NK-92 (cell line): ENCODE results near the gene PAX9.

Source experiments
- DNase-seq: peaks from one replicate; lab custom pipeline; 2025; ENCODE audit not compliant: unreplicated experiment; lab: John Stamatoyannopoulos, UW

Gene PAX9

DNA sequence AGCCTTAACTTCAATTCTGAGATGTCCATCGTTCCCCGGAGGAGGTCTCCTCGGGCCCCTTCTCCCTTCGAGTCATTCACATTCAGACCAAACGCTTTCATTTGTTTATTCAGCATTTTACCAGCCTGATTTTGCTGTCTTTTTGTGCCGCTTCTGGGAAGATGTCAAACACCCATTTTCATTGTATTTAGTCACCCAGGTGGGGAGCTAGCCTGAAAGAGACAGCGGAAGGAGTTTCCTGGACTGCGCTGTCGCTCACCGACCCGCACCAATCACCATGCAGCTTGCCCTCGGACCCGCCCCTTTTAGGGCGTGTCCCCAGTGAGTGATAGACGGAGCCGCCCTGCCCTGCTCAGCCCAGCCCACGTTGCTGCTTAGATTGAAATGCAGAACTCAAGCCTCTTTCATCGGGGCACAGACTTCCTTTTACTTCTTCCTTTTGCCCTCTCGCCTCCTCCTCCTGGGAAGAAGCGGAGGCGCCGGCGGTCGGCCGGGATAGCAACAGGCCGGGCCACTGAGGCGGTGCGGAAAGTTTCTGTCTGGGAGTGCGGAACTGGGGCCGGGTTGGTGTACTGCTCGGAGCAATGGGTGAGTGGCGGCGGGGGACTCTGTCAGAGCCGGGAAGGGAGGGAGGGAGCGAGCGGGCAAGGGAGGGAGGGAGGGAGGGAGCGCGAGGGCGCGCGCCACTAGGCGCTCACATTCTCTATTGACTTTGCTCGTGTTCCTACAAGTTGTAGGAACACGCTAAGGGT, at the start of gene PAX9:
Gene PAX9, plus strand, starts transcription at position 355 of the 752 bp plus-strand sequence. Its CDS starts 230 bp downstream, at position 585.
- no peak for DNase-seq

DNA sequence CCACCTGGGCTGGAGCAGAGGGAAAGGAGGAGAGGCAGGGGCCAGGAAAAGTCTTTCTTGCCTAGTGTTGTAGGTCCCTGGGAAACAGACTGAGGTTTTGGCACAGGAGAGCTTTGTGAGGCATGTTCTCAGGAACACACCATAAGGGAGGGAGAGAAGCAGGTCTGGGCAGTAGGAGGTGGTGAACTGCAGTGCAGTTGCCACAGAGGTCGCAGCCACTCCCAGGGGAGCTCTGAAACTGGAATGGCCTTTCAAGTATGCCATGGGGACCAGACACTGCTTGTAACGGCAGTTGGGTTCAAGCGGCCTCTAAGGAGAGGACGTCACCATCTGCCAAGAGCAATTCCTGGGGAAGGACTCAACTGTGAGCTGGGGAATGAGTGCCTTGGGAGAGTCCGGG, 43.8 kb upstream of the PAX9 start:
- no peak for DNase-seq

DNA sequence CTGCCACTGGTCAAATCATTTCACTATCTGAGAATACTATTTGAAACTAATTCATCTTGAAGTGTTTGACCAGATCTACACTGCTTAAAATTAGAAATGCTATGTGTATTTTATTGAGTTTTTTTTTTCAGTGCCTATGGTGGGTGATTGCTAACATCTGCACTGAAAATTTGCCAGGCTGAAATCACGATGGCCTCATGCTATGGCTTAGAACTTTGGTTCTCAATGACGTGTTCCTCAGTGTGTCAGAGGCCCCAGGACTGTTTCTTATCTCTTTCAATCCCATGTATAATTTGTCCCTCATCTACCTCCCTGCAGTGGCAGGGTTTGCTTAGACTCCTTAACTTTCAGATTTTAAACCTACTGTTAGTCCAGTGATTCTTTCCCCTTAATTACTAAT, 43.0 kb upstream of the PAX9 start:
- DNase-seq, result no peak

DNA sequence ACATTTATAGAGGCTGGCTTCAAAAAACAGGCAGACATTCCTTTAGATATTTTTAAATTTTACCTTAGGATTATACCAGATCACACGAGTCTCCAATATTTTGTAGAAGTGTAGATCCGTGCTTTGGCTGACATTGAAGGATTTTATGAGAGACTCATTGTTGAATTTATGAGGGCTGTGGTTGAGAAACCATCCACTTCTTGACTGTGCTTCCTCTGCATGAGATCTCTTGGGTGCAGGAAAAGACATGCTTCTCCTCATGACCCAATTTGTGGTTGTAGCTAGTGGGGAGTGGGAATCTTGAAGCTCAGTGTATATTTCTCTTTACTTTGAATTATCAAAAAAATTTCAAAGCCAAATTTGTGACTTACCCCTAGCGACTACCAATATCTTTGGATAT, 42.5 kb upstream of the PAX9 start:
- no peak for DNase-seq

DNA sequence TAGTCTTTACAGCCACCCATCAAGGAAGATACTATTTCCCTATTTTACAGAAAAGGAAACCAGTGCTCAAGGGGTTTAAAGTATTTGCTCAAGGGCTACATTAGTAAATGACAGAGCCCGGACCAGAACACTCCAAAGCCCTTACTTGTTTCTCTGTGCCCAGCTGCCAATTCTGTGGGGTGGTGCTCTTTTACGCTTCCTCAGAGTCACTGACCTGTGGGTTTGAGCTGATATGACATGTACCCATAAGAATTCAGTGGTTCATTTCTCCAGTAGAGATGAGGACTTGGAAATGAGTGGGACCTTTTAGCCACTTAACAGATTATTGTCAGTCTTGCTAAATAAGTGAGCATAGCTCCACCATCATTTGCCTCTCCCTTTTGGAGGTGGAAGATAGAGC, 41.8 kb upstream of the PAX9 start:
- no peak for DNase-seq

DNA sequence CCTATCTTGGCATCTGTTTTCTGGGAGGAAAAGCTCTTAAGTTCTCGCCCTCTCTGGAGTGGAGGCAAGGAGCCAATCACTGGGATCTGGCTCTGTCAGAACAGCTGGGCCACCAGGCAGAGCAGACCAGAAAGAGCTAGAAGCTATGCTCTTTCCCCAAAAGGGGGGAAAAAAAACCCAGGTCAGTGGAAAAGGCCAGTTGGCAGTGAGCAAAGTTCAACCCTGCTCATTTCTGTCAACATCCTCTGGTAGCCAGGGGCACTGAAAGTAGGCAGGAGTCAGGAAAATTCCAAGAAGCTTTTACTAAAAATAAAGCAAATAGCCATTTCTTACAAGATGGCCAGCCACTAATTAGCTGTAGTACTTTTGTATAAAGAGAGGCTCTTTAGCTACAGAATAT, 36.6 kb upstream of the PAX9 start:
- DNase-seq, result no peak

DNA sequence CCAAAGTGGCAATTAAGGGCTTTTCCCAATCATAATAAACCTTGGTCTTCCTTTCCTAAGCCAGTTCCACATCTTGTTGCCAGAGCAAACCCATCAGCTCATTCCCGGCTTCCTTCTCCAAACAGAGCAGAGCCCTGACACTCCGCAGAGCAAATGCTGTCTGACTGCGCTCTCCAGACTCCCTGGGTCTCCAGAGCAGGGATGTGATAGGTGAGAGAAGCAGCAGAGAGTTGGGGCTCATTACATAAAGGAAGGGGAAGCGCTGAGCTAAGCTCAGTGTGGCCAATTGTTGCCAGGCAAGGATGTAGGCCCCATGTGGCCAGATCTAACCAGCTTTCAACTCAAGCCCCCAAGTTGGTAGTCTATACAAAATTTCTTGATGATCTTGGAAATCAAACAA, 36.2 kb upstream of the PAX9 start:
- no peak for DNase-seq

DNA sequence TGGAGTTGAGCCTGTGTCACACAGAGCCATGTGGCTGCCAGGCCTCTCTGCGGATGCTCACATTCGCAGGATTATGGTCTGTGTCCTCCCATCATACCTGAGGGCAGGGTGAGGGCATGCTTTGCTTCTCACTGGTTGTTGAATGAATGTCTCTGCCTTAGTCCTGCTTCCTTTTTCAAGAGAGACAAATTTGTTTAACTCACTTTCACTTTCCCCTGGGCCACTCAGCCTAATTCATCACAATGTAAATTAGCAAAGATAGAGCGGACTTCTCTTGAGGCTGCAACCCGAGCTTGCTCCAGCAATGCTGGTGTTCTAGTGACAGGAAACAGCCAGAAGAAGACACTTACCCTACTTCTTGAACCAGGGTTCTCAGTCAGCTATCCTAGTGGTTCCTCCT, 35.5 kb upstream of the PAX9 start:
- no peak for DNase-seq

DNA sequence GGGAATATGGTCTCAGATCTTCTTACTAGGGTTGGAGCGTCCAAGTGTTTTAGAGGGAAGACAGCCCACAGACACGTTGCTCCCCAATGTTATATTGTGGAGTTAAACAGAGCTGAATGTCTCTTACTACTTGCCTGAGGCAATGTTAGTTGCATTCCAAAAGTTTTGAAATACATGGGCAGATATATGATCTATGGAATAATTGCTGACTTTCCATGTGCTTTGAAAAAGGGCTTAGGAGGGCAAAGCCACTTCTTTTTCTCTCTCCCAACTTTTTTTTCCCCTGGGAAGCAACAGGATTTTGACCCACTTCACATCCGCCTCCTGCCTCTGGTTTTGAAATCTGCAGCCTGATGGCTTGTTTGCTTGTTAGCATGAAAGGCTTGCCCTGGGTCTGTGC, 33.7 kb upstream of the PAX9 start:
- no peak for DNase-seq

DNA sequence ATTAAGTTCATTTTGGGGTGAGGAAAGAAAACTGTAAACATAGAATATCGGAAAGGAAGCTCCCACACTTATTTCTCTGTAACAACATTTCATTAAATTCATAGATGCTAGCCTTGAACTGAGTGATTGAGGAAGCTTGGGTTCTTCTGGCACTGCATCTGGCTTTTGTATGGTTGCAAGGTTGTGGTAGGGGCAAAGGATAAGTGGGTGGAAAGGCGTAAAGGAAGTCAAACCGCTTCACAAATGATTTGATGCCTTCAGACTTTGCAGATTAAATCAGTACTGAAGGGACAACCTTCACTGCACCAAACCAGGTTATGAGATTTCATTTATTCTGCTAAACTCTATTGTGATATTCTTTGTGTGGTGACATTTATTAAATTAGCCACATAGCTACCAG, 28.1 kb upstream of the PAX9 start:
- no peak for DNase-seq

DNA sequence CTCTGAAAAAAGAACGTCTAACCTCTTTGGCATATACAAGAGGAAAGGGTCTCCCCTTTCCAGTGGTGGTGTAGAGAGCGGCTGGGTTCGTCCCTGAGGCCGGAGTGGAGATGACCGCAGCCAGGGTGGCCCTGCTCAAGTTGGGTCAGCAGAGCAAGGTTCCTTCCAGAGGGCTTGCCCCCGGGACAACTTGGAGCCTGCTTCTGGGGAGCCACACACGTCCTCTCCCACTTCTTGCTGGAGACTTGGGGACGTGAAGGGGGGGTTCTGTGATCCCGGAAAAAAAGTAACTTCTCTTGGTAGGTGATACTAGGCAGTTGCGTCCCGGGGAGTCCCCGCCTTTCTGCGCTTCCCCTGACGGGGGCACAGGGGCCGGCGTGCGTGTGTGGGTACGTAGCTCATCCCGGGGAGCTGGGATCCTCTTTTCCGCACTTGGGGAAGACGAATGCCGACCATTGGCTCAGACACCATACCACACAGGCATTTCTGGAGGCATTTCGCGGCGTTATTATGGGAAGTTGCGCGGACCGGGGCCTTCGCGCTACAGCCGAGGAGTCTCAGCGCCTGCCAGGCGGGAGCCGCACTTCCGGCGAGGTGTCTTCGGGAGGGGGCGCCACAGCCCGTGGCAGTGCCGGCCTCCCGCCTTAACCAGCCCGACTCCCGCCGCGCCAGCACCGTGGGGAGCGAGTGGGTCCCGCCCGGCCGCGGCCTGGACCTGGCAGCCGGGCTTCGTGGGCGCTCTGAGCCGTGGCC, 14.8 kb upstream of the PAX9 start:
- DNase-seq, result no peak

DNA sequence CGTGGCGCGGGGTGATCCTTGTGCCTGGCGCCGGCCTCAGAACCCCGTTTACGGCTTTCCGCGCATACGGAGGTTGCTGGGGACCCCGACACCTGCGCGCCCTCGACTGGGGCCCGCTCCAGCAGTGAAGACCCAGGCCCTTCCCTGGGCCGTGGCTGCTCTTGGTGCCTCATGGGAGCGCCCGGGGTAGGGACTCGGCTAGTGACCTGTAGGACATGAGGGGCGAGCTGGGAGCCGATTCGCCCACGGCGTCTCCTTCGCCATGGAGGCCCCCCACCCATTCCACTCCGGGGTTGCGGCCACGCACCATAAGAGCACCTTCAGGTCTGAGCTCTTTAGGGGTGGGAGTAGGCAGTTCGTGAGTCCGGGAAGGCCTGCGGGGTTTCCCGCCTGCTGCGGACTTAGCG, 14.2 kb upstream of the PAX9 start:
- no peak for DNase-seq

DNA sequence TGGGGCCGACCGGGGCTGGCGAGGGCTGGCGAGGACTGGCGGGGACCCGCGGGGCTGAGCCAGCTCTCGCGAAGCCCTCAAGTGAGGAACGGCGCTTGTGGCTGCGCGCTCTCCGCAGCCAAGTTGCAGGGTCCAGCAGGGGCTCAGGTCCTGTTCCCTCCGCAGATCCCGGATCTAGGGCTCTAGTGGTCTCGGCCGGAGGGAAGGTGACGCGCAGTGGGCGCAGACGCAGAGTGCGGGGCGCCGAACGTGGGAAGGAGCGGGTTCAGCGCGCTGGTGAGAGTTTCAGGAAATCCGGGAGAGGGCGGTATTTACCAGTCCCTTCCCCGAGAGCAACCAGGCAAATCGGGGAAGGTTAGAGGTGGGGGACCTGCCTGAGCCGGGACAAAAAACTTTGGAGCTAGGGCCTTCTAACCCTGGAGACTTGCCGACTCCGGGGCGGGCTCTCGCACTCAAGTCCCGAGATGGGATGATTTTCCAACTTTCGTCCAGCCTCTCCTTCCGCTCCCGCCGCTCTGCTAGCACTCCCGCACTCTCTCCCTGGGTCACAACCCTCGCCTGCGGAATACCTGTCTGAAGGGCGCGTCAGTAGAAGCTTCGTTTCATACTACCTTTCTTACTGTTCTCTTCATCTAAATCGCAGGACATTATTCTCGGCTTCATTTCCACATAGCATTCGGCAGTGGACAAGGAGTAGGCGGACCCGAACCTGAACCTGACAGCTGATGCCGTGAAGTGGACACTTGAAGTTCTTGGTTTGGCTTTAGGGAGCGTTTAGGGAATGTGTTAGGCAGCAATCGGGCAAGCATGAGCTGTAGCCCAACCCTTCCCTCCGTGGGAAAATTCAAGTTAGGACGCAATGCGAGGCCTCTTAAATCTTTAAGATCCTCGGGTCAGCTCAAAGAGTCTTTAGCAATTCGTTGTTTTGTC, 13.6 kb upstream of the PAX9 start:
- no peak for DNase-seq

DNA sequence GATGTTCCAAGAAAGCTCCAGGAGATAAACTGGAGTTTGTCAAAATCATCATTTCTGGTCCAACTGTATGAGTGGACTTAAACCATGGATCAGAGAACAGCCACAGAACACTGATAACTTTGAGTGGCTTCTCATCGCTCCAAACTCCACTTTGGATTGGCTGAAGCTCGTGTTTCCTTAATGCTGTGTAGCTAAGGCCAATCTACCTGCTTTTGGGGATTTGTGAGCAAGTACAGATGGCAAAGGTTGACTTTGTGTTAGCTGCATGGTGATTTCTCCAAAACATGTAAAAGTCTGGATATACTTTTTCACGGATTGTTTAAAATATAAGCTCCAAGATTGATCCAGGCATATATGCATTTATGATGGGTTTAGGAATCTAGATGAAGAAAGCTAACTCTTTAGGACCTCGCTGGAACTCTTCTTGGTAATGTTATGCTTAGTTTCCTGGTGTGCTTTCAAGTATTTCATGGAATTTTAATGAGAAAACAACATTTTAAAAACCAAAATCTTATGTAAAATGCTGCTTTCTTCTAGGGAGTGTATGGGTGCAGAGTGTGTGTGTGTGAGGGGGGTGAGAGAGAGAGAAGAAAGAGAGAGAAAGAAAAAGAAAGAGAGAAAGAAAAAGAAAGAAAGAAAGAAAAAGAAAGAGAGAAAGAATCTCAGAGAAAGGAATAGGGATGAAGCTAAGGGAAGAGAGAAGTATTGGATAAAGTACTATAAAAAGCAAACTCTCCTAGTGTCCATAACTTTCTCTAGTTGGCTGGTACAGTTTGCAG, 11.6 kb upstream of the PAX9 start:
- DNase-seq, result no peak

DNA sequence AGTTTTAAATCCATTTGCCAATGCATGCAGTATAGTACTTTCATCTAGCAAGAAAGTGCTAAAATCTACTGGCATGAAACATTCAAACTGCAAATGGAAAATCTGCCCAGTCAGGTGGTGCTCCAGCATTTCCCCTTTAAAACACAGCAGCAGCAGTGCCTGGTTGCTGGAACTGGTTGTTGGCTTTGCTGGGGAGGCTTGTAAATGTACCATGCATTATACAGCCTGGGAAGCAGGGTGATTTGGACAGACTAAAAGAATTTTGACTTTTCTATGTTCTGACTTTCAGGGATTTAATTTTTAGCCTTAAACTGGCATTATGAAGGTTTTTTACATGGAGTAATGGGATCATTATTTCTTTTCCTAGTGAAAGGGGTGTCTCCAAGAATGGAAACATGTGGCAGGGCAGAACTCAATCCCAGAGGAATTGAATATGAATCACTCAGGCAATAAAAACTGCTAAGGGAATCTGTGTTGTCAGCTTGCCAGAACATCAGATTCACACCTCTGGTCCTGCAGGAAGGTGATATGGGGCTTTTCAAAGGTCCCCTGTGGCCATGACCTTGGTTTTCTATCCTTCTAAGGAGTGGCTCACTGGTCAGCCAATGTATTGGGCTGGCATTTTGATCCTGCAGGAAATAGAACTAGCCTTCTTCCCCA, 9.0 kb upstream of the PAX9 start:
- no peak for DNase-seq

DNA sequence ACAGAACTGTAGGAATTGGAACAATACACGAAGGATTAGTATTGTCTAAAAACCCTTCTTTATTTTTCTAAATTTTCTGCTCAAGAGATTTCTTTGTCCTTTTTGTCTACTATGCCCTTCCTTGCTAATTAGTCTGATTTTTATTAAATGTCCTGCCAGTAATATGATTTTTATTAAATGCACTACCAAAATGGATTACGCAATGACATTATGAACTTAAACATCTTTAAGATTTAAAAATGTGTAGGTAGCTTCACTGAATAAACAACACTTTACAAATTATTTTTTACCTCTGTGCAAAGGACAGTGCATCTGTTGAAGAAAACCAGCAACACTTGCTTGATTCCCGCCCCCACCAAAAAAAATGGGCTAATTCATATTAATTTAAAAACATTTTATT, 8.2 kb upstream of the PAX9 start:
- no peak for DNase-seq

DNA sequence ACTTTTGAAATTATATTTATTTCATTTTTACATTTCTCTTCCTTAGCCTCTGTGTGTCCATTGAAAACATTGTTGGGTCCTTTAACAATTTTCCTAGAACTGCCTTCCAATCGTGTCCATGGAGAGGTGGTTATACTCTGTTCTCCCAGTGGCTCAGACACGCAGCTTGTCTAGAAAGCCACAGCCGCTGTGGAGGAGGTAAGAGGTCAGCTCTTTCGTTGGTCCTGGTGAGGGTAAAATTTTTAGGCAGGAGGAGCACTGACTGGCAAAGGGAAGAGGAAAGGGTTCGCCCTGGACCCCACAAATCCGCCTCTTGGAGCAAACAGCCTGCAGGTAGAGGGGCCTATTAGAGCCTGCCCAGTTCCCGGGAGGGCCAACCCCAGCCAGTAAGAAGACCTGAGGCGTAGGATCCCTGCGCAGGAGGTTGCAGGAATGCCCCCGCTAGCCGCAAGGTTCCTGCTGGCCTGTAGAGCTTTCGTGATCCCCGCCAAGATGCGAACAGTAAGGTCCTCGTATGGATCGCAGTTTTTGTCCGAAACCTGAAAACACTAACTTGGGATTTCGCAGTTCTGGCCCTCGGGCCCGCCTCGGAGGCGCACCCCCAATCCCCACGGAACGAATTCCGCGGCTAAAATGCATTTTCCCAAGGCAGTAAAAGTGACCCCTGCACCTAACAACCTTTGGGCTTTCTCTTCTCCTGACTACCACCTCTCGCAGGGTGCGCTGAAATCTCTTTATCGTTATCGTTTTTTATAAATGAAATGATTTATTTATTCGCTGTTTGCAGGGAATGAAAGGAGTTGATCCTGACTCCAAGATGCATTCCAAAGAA, 7.5 kb upstream of the PAX9 start:
- no peak for DNase-seq

DNA sequence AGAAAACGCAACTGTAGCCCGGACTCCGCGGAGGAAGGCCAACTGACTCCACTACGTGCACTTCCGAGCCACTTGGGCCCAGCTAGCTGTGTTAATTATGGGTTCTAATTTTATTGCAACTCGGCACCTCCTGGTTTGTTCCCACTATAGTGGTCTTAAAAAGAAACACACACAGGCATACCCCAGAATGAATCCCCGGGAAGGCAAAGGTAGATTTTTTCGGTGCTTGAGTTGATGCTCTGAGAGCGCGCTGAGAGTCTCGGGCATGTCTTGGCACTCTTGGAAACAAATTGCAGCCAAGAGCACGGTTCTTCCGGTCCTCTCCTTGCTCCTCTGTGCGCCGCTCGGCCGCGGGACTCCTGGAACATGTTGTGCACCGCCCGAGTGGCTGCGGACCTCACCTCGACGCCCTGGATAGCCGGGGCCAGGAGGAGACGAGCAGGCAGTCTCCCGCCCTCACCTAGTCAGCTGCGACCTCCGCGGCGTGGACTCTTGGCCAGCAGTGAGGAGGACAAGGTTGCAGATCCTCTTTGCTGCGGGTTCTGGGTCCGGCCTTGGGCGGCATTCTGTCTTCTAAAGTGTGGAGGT, 6.8 kb upstream of the PAX9 start:
- no peak for DNase-seq

DNA sequence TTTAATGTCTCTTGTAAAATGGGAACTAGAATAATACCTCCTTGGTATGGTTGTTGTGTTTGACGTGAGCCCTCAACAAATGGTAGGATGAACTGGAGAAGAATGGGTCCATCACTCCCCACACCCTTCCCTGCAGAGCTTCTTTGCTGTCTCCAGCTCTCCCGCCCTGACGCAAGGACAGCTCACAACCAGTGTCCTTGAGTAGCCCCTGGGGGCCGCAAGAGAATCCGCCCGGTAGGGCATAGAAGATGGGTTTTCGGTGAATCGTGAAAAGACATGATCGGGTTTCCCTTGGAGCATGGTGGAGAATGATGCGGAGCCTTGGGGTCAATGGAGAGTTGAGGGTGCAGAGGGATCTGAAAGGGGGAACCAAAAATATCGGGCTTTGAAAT, 6.1 kb upstream of the PAX9 start:
- no peak for DNase-seq
